OCI-LY1 (cell line): ENCODE measurements around the gene LTBP2.

Experiments
- CTCF ChIP-seq: fragments of 200-600 bp; sonication (generic), shearing (Covaris generic); IDR thresholded peaks from 2 replicates; pipeline ENCODE4 v1.5.1; 2017; ENCODE audit warnings: mild to moderate bottlenecking, antibody characterized with exemption, low read length, moderate library complexity, mixed read lengths
- EZH2 ChIP-seq: fragments of 200-600 bp; sonication (generic), shearing (Covaris generic); IDR thresholded peaks from 2 replicates; pipeline ENCODE4 v1.8.0; 2017; ENCODE audit warnings: borderline replicate concordance, mixed run types, mild to moderate bottlenecking, antibody characterized with exemption, low read length, moderate library complexity, mixed read lengths

GRCh38 chr14:74630881-74631690, 19.0 kb upstream of the LTBP2 start:
- TF ChIP-seq CTCF (no peak), EZH2 (no peak)
